Keratinocyte (primary cell): ENCODE measurements around the gene CEP68. TPM values are rescaled to one million over a fixed set of nuclear protein-coding genes. Genes with fewer than 3 reads are reported as not detected.

Experiments used
- DNase-seq: peaks from one replicate; pipeline ENCODE4 v3.0.0-alpha.2; 2011; ENCODE audit warnings: low read depth, missing footprints, low spot score
- FAIRE-seq: peaks from 2 replicates; lab custom pipeline; 2011; peaks lifted over from hg19 to GRCh38; lab: Jason Lieb, UNC
- H2AFZ ChIP-seq: 2 replicates; pipeline ENCODE4 v1.6.0; 2012; ENCODE audit warnings: low read length, control low read depth, inconsistent platforms; ENCODE audit not compliant: control insufficient read depth
- H3K27ac ChIP-seq: 2 replicates; pipeline ENCODE4 v1.5.1; 2011; ENCODE audit warnings: low read length; ENCODE audit not compliant: control insufficient read depth, insufficient read depth
- H3K27me3 ChIP-seq: 3 replicates; pipeline ENCODE4 v1.6.0; 2011; ENCODE audit warnings: low read length; ENCODE audit not compliant: control insufficient read depth, insufficient read depth; ENCODE audit errors: extremely low read depth
- H3K36me3 ChIP-seq, 2 experiments: 2 replicates in 1 of 2; 3 replicates in 1 of 2; pipeline ENCODE4 v1.5.1; 2011; ENCODE audit warnings: low read length in 2 of 2, mild to moderate bottlenecking in 1 of 2; ENCODE audit not compliant: control insufficient read depth in 2 of 2, insufficient read depth in 2 of 2; ENCODE audit errors: extremely low read depth in 1 of 2
- H3K4me1 ChIP-seq: 3 replicates; pipeline ENCODE4 v1.5.1; 2011; ENCODE audit warnings: low read length; ENCODE audit not compliant: control insufficient read depth, insufficient read depth; ENCODE audit errors: extremely low read depth
- H3K4me2 ChIP-seq: 3 replicates; pipeline ENCODE4 v1.6.0; 2011; ENCODE audit warnings: low read depth, low read length; ENCODE audit not compliant: control insufficient read depth, insufficient read depth; ENCODE audit errors: extremely low read depth
- H3K4me3 ChIP-seq, 3 experiments: fragments of 200-600 bp in 1 of 3; sonication (generic) in 1 of 3; 2 replicates in 2 of 3; 3 replicates in 1 of 3; pipeline ENCODE4 v1.5.1; 2011 to 2016; ENCODE audit warnings: low read length in 3 of 3, mild to moderate bottlenecking in 3 of 3, control low read depth in 2 of 3, inconsistent platforms in 1 of 3, low read depth in 1 of 3, mixed read lengths in 1 of 3, mixed run types in 1 of 3, moderate library complexity in 1 of 3; ENCODE audit not compliant: control insufficient read depth in 2 of 3, insufficient read depth in 2 of 3; ENCODE audit errors: extremely low read depth in 1 of 3
- H3K79me2 ChIP-seq: 2 replicates; pipeline ENCODE4 v1.6.0; 2012; ENCODE audit warnings: low read length; ENCODE audit not compliant: control insufficient read depth, insufficient read depth
- H3K9ac ChIP-seq: 3 replicates; pipeline ENCODE4 v1.6.0; 2011; ENCODE audit warnings: low read length; ENCODE audit not compliant: control insufficient read depth, insufficient read depth; ENCODE audit errors: extremely low read depth
- H3K9me1 ChIP-seq: 3 replicates; pipeline ENCODE4 v1.6.0; 2011; ENCODE audit warnings: low read length; ENCODE audit not compliant: control insufficient read depth, insufficient read depth; ENCODE audit errors: extremely low read depth
- H3K9me3 ChIP-seq: 2 replicates; pipeline ENCODE4 v1.5.1; 2012; ENCODE audit warnings: low read depth, low read length; ENCODE audit not compliant: control insufficient read depth
- H4K20me1 ChIP-seq: 3 replicates; pipeline ENCODE4 v1.6.0; 2011; ENCODE audit warnings: low read length; ENCODE audit not compliant: control insufficient read depth, insufficient read depth; ENCODE audit errors: extremely low read depth
- CTCF ChIP-seq, 3 experiments: IDR thresholded peaks in 1 of 3; conservative IDR thresholded peaks in 1 of 3; optimal IDR thresholded peaks in 1 of 3; 2 replicates in 2 of 3; 3 replicates in 1 of 3; pipeline versions ENCODE3 to v1.5.1; 2011; ENCODE audit warnings: low read length in 3 of 3, mild to moderate bottlenecking in 3 of 3, moderate library complexity in 2 of 3, control low read depth in 1 of 3, inconsistent platforms in 1 of 3; ENCODE audit not compliant: insufficient read depth in 2 of 3; ENCODE audit errors: extremely low read depth in 1 of 3
- EZH2 ChIP-seq: IDR thresholded peaks from one replicate; pipeline ENCODE4 v1.6.1; 2012; ENCODE audit warnings: inconsistent platforms, mild to moderate bottlenecking, low read length, moderate library complexity
- dilution Hi-C: fragments of 300-500 bp; cut with MboI; formaldehyde crosslinking; loops from one replicate; pipeline ENCODE4 v1.7.0; 2020; ENCODE audit warnings: low sequenced_read_pairs; ENCODE audit not compliant: extremely low pct_ligation_motif_present
- polyA plus RNA-seq, 5 experiments: library from polyadenylated mRNA; depleted of rRNA in 3 of 5; stranded (reverse) in 3 of 5; stranded (forward) in 1 of 5; unstranded in 1 of 5; fragments of >200 nt; gene quantifications; 1 replicate in 1 of 5; 2 replicates in 3 of 5; 3 replicates in 1 of 5; pipeline versions ENCODE4 v1.2.1 to v1.2.3, GENCODE V29; 2011 to 2012; ENCODE audit warnings: missing spikeins in 2 of 5, low read depth in 1 of 5, low replicate concordance in 1 of 5

CEP68 gene
- polyA plus RNA-seq, 1 donor (not counting 4 experiments of a cell fraction or from before 2014, with no cell fraction given): 4.1 TPM

GRCh38 chr2:65027616-65028244 lies 28.5 kb upstream of the CEP68 start:
- FAIRE-seq: no peak
- TF ChIP-seq CTCF (optimal IDR thresholded peaks at IDR 0.05 in 1 of 3, IDR thresholded peaks at IDR 0.05 in 1 of 3, conservative IDR thresholded peaks at IDR 0.05 in 1 of 3; ENCODE audit: extremely low read depth in 1 of 3, insufficient read depth in 2 of 3, low read length in 3 of 3): no peak
- TF ChIP-seq EZH2: no peak
- Histone ChIP-seq H3K4me3 (no peak overlapping the region), H3K79me2 (no peaks in the 10 kb centered on the region), H3K4me1 (peaks cover 18% of the 10 kb centered on the region), H3K9ac (no peak overlapping the region), H3K27ac (no peak overlapping the region), H3K9me3 (no peaks in the 10 kb centered on the region), H4K20me1 (no peaks in the 10 kb centered on the region), H3K27me3 (no peaks in the 10 kb centered on the region), H2AFZ (no peak overlapping the region), H3K9me1 (no peaks in the 10 kb centered on the region), H3K4me2 (no peak overlapping the region), H3K36me3 (peaks cover 0 to 1% of the 10 kb centered on the region in 2 experiments)
- dilution Hi-C loops: loop anchor here (25.0 kb wide), 1 partner anchor 115 kb away; no protein-coding TSS in a partner anchor
- no peak for DNase-seq

- H3K36me3 ChIP-seq: no peaks in the 10 kb centered on the region
- no peak overlapping the region for H3K4me2 ChIP-seq
- no peak for FAIRE-seq
- H3K27ac ChIP-seq: no peak overlapping the region
- no peaks in the 10 kb centered on the region for H4K20me1 ChIP-seq
- no peak for DNase-seq
- H3K27me3 ChIP-seq: no peaks in the 10 kb centered on the region
- H3K4me3 ChIP-seq: no peak overlapping the region
- no peak overlapping the region for H2AFZ ChIP-seq
- dilution Hi-C loops: loop anchor here (25.0 kb wide), 1 partner anchor 118 kb away; no protein-coding TSS in a partner anchor
- H3K4me1 ChIP-seq: no peaks in the 10 kb centered on the region
- H3K79me2 ChIP-seq: no peaks in the 10 kb centered on the region
- no peaks in the 10 kb centered on the region for H3K9me1 ChIP-seq
- H3K9me3 ChIP-seq: no peaks in the 10 kb centered on the region
- TF ChIP-seq CTCF (optimal IDR thresholded peaks at IDR 0.05 in 1 of 3, IDR thresholded peaks at IDR 0.05 in 1 of 3, conservative IDR thresholded peaks at IDR 0.05 in 1 of 3; ENCODE audit: extremely low read depth in 1 of 3, insufficient read depth in 2 of 3, low read length in 3 of 3): no peak
- TF ChIP-seq EZH2: no peak
- H3K9ac ChIP-seq: no peak overlapping the region
These were observed 25.5 kb upstream of the CEP68 start for GRCh38 chr2:65030476-65031332.
